Dedifferentiated amniotic fluid mesenchymal stem cell (primary cell): ENCODE data around the gene E4F1.

Experiments
- DNase-seq: peaks from one replicate; pipeline ENCODE4 v3.0.0-alpha.2; 2016; ENCODE audit errors: extremely low spot score

Gene E4F1

GRCh38 chr16:2273931-2274330 is 50.5 kb downstream of the E4F1 start:
- no peak for DNase-seq

GRCh38 chr16:2275476-2276367 is 52.3 kb downstream of the E4F1 start:
- DNase-seq: no peak

GRCh38 chr16:2276368-2277195 is 53.2 kb downstream of the E4F1 start:
- no peak for DNase-seq

- DNase-seq: no peak
Measured at GRCh38 chr16:2277466-2278271, 54.3 kb downstream of the E4F1 start.

GRCh38 chr16:2278272-2278608 is 54.8 kb downstream of the E4F1 start:
- DNase-seq: no peak

GRCh38 chr16:2278956-2279800 is 55.8 kb downstream of the E4F1 start:
- DNase-seq: no peak

GRCh38 chr16:2280461-2280860 is 57.1 kb downstream of the E4F1 start:
- no peak for DNase-seq

GRCh38 chr16:2280981-2281542 is 57.7 kb downstream of the E4F1 start:
- no peak for DNase-seq

GRCh38 chr16:2282262-2282661 is 58.9 kb downstream of the E4F1 start:
- DNase-seq: no peak

- DNase-seq: no peak
Measured at GRCh38 chr16:2282866-2283555, 59.6 kb downstream of the E4F1 start.

GRCh38 chr16:2284001-2284770 is 60.8 kb downstream of the E4F1 start:
- DNase-seq: no peak

- no peak for DNase-seq
Measured at GRCh38 chr16:2284797-2285576, 61.6 kb downstream of the E4F1 start.
